Esophagus muscularis mucosa (tissue), 4 donors: ENCODE data around the gene ACD.

Experiments used
- CTCF ChIP-seq, 3 experiments: fragments of 200-600 bp in 2 of 3; fragments of 450-650 bp in 1 of 3; sonication (generic) in 2 of 3; IDR thresholded peaks; one replicate each; pipeline ENCODE4 v1.5.1; 2017 to 2019; ENCODE audit warnings: antibody characterized with exemption in 3 of 3, mild to moderate bottlenecking in 2 of 3, moderate library complexity in 1 of 3
- EP300 ChIP-seq: sonication (generic); formaldehyde crosslinking; IDR thresholded peaks from one replicate; pipeline ENCODE4 v1.6.1; 2017; ENCODE audit warnings: antibody characterized with exemption
- POLR2A ChIP-seq: fragments of 450-650 bp; IDR thresholded peaks from one replicate; pipeline ENCODE4 v1.6.1; 2017; ENCODE audit warnings: antibody characterized with exemption, moderate library complexity, mild to moderate bottlenecking, low read depth
- POLR2AphosphoS5 ChIP-seq, 2 donors: sonication (generic); formaldehyde crosslinking; IDR thresholded peaks; one replicate each; pipeline ENCODE4 v1.6.1; 2017; ENCODE audit warnings: antibody characterized with exemption in 2 of 2

- TF ChIP-seq CTCF (IDR thresholded peaks at IDR 0.05) (no peak), POLR2AphosphoS5 (IDR thresholded peaks at IDR 0.05) (no peak), EP300 (no peak), POLR2A (no peak)
Observed at GRCh38 chr16:67679935-67680897, 20.2 kb upstream of the ACD start.
